Measurements from ENCODE around the gene TTC21B. TPM values are rescaled to one million over a fixed set of nuclear protein-coding genes. Genes with fewer than 3 reads are reported as not detected.

The TTC21B gene
- total and polyA plus RNA-seq, 10 of the 15 experiments (the other 5 are each of a cell fraction or from before 2014, with no cell fraction given) = 2.7 to 22.4 (median 11.3) TPM

- H3K4me2 ChIP-seq (ENCODE audit: control insufficient read depth, insufficient read depth) = no peak overlapping the region
- no peaks in the 10 kb centered on the region for H3K4me1 ChIP-seq (ENCODE audit: control insufficient read depth, insufficient read depth, low read length)
- no peak overlapping the region for H3K27ac ChIP-seq (ENCODE audit: control insufficient read depth, insufficient read depth)
- no peaks in the 10 kb centered on the region for H3K27me3 ChIP-seq (replicated peaks in 1 of 2; ENCODE audit: control insufficient read depth in 2 of 2, insufficient read depth in 2 of 2, low read length in 1 of 2)
- DNase-seq (ENCODE audit: low read depth, low spot score) = no peak
- ChIA-PET RAD21 (ENCODE audit: unreplicated experiment) (no interaction called here), SMC1A (ENCODE audit: uncharacterized antibody, unreplicated experiment) (interaction anchor here (1.0 to 1.7 kb wide), 4 partner anchors 14 to 50 kb away, joined by 3 to 8 read pairs (median 4); no protein-coding TSS in a partner anchor), POLR2A (interaction anchor here (1.4 kb wide), 1 partner anchor 21 kb away, joined by 4 read pairs; no protein-coding TSS in a partner anchor), CTCF (interaction anchor here (0.6 kb wide), 1 partner anchor 1231 kb away, joined by 3 read pairs; no protein-coding TSS in a partner anchor)
- in situ Hi-C loops (cut with MboI) = no loop called here
- ATAC-seq = peak; percentile 65
- no peaks in the 10 kb centered on the region; a peak in 1 of 4 replicates for H3K36me3 ChIP-seq (ENCODE audit: control insufficient read depth in 2 of 2, insufficient read depth in 2 of 2, low read length in 1 of 2)
- TF ChIP-seq CEBPZ (IDR thresholded peaks at IDR 0.05; ENCODE audit: low read depth, low read length) (no peak), BRCA1 (IDR thresholded peaks at IDR 0.05; ENCODE audit: low read depth, low read length) (no peak), IKZF2 (IDR thresholded peaks at IDR 0.05) (peak; percentile 24 to 37; a peak in 1 of 4 replicates), SUPT20H (IDR thresholded peaks at IDR 0.05; ENCODE audit: borderline replicate concordance, control insufficient read depth, low read depth, low read length) (no peak)
- no peak for FAIRE-seq
- H3K9me3 ChIP-seq (replicated peaks; ENCODE audit: control insufficient read depth, insufficient read depth, low read length) = no peaks in the 10 kb centered on the region
- H4K20me1 ChIP-seq (ENCODE audit: control insufficient read depth, insufficient read depth) = no peaks in the 10 kb centered on the region
- no peak overlapping the region for H3K4me3 ChIP-seq
- H3K79me2 ChIP-seq (ENCODE audit: control insufficient read depth, insufficient read depth, low read length) = no peaks in the 10 kb centered on the region
- intact Hi-C loops (cut with micrococcal nuclease; ENCODE audit: unreplicated experiment) = no loop called here
- H3K9ac ChIP-seq (ENCODE audit: control insufficient read depth, insufficient read depth, low read length) = no peak overlapping the region
- H2AFZ ChIP-seq (ENCODE audit: control insufficient read depth, low read depth, low read length) = no peak overlapping the region
- no TSS peak for BruUV-seq (replicated peaks)
Observed at GRCh38 chr2:165902934-165903333, 50.6 kb downstream of the TTC21B start.

Measured in GM12878 (cell line).